Activated T-helper 1 cell treated with anti-CD3 and anti-CD28 coated beads, Interleukin-12 subunit alpha, Interleukin-12 subunit beta, Interleukin-2, Interleukin-4 antibody, amounts not matched to agents 30 ng/mL and 10 ng/mL and 1 ng/mL, durations not matched to agents 14 hours and 24 hours and 36 hours (primary cell): Measurements from ENCODE around the gene SIGLEC7. TPM values are rescaled to one million over a fixed set of nuclear protein-coding genes. Genes with fewer than 3 reads are reported as not detected.

ENCODE experiments used
- DNase-seq: peaks from one replicate; pipeline ENCODE4 v3.0.0; 2021; ENCODE audit warnings: low spot score
- H3K27ac Mint-ChIP-seq: one replicate; pipeline ENCODE4 v1.8.0; 2021; ENCODE audit warnings: mild to moderate bottlenecking, mixed read lengths
- H3K27me3 Mint-ChIP-seq: one replicate; pipeline ENCODE4 v1.8.0; 2022; ENCODE audit warnings: mild to moderate bottlenecking, moderate library complexity, mixed read lengths; ENCODE audit not compliant: insufficient read depth
- H3K36me3 Mint-ChIP-seq: one replicate; pipeline ENCODE4 v1.8.0; 2021; ENCODE audit warnings: low read depth, mixed read lengths
- H3K4me1 Mint-ChIP-seq: one replicate; pipeline ENCODE4 v1.8.0; 2021; ENCODE audit warnings: low read depth, mixed read lengths
- H3K4me3 Mint-ChIP-seq: one replicate; pipeline ENCODE4 v1.8.0; 2021; ENCODE audit warnings: mild to moderate bottlenecking, moderate library complexity, mixed read lengths
- H3K9me3 Mint-ChIP-seq: one replicate; pipeline ENCODE4 v1.8.0; 2021; ENCODE audit warnings: mixed read lengths
- intact Hi-C: fragments of 100-400 bp; cut with micrococcal nuclease; formaldehyde crosslinking; loops from one replicate; pipeline ENCODE4 v1.15.1; 2024
- total RNA-seq: library from RNA; stranded (reverse); gene quantifications from 2 replicates; pipeline ENCODE4 v1.2.3, GENCODE V29; 2022

The SIGLEC7 gene
- total RNA-seq, 1 donor from 2014 or later: not detected

GRCh38 chr19:51194527-51195315, 52.6 kb downstream of the SIGLEC7 start:
- H3K4me3 Mint-ChIP-seq: no peak overlapping the region
- intact Hi-C loops: no loop called here
- DNase-seq: no peak
- no peaks in the 10 kb centered on the region for H3K9me3 Mint-ChIP-seq
- peaks cover 2% of the 10 kb centered on the region for H3K27me3 Mint-ChIP-seq
- H3K36me3 Mint-ChIP-seq: no peaks in the 10 kb centered on the region
- H3K27ac Mint-ChIP-seq: no peak overlapping the region
- peaks cover 5% of the 10 kb centered on the region for H3K4me1 Mint-ChIP-seq

- H3K36me3 Mint-ChIP-seq: no peaks in the 10 kb centered on the region
- no peak for DNase-seq
- no peak overlapping the region for H3K4me3 Mint-ChIP-seq
- H3K27me3 Mint-ChIP-seq: peaks cover 3% of the 10 kb centered on the region
- intact Hi-C loops: no loop called here
- no peak overlapping the region for H3K27ac Mint-ChIP-seq
- H3K9me3 Mint-ChIP-seq: no peaks in the 10 kb centered on the region
- peaks cover 5% of the 10 kb centered on the region for H3K4me1 Mint-ChIP-seq
Measured at GRCh38 chr19:51195316-51195586, 53.1 kb downstream of the SIGLEC7 start.

GRCh38 chr19:51195616-51196015, 53.5 kb downstream of the SIGLEC7 start:
- Mint-ChIP-seq H3K27ac (no peak overlapping the region), H3K9me3 (no peaks in the 10 kb centered on the region), H3K36me3 (no peaks in the 10 kb centered on the region), H3K4me3 (no peak overlapping the region), H3K4me1 (peaks cover 5% of the 10 kb centered on the region), H3K27me3 (peaks cover 6% of the 10 kb centered on the region)
- intact Hi-C loops: no loop called here
- no peak for DNase-seq

- H3K27ac Mint-ChIP-seq: no peak overlapping the region
- DNase-seq: no peak
- H3K4me3 Mint-ChIP-seq: no peak overlapping the region
- H3K27me3 Mint-ChIP-seq: peaks cover 7% of the 10 kb centered on the region
- peaks cover 5% of the 10 kb centered on the region for H3K4me1 Mint-ChIP-seq
- H3K36me3 Mint-ChIP-seq: no peaks in the 10 kb centered on the region
- intact Hi-C loops: no loop called here
- no peaks in the 10 kb centered on the region for H3K9me3 Mint-ChIP-seq
Measured at GRCh38 chr19:51196181-51196580, 54.1 kb downstream of the SIGLEC7 start.

GRCh38 chr19:51198641-51199040, 56.5 kb downstream of the SIGLEC7 start:
- Mint-ChIP-seq H3K4me1 (peaks cover 5% of the 10 kb centered on the region), H3K4me3 (no peak overlapping the region), H3K27me3 (peaks cover 7% of the 10 kb centered on the region), H3K36me3 (no peaks in the 10 kb centered on the region), H3K27ac (no peak overlapping the region), H3K9me3 (no peaks in the 10 kb centered on the region)
- no peak for DNase-seq
- intact Hi-C loops: no loop called here

- Mint-ChIP-seq H3K4me1 (peaks cover 1% of the 10 kb centered on the region), H3K9me3 (no peaks in the 10 kb centered on the region), H3K36me3 (no peaks in the 10 kb centered on the region), H3K27ac (no peak overlapping the region), H3K4me3 (no peak overlapping the region), H3K27me3 (peaks cover 7% of the 10 kb centered on the region)
- no peak for DNase-seq
- intact Hi-C loops: no loop called here
Measured at GRCh38 chr19:51200071-51200666, 58.1 kb downstream of the SIGLEC7 start.

GRCh38 chr19:51201712-51202111, 59.6 kb downstream of the SIGLEC7 start:
- H3K36me3 Mint-ChIP-seq: no peaks in the 10 kb centered on the region
- no peak overlapping the region for H3K27ac Mint-ChIP-seq
- peaks cover 12% of the 10 kb centered on the region for H3K27me3 Mint-ChIP-seq
- no peak for DNase-seq
- intact Hi-C loops: no loop called here
- H3K9me3 Mint-ChIP-seq: no peaks in the 10 kb centered on the region
- H3K4me1 Mint-ChIP-seq: no peaks in the 10 kb centered on the region
- H3K4me3 Mint-ChIP-seq: no peak overlapping the region

Other genes starting within 250 kb of the SIGLEC7 start
- gene KLK4, start 230.9 kb upstream of the SIGLEC7 start, total RNA-seq: not detected in 2 replicates
- not detected in 2 replicates for gene KLK5, start 189.3 kb upstream of the SIGLEC7 start, total RNA-seq
- gene KLK6, start 172.7 kb upstream of the SIGLEC7 start, total RNA-seq: not detected in 2 replicates
- not detected in 2 replicates for gene KLK7, start 158.4 kb upstream of the SIGLEC7 start, total RNA-seq
- not detected in 2 replicates for gene KLK8, start 140.7 kb upstream of the SIGLEC7 start, total RNA-seq
- gene KLK10, start 122.6 kb upstream of the SIGLEC7 start, total RNA-seq: not detected in 2 replicates
- gene KLK11, start 115.7 kb upstream of the SIGLEC7 start, total RNA-seq: not detected in 2 replicates
- not detected in 2 replicates for gene KLK12, start 107.3 kb upstream of the SIGLEC7 start, total RNA-seq
- gene KLK13, start 77.2 kb upstream of the SIGLEC7 start, total RNA-seq: not detected in 2 replicates
- gene KLK14, start 59.4 kb upstream of the SIGLEC7 start, total RNA-seq: 0.64 and 1.2 TPM in 2 replicates
- 12.5 and 14.0 TPM in 2 replicates for gene CTU1, start 33.9 kb upstream of the SIGLEC7 start, total RNA-seq
- 0.29 and 0.42 TPM in 2 replicates for gene SIGLEC9, start 17.4 kb upstream of the SIGLEC7 start, total RNA-seq
- gene CD33, start 82.8 kb downstream of the SIGLEC7 start, total RNA-seq: 6.3 and 6.8 TPM in 2 replicates
- gene SIGLECL1, start 108.8 kb downstream of the SIGLEC7 start, total RNA-seq: not detected in 2 replicates
- gene IGLON5, start 169.3 kb downstream of the SIGLEC7 start, total RNA-seq: 1.2 and 1.3 TPM in 2 replicates
- 5.6 and 6.0 TPM in 2 replicates for gene VSIG10L, start 199.8 kb downstream of the SIGLEC7 start, total RNA-seq
- gene ETFB, start 224.1 kb downstream of the SIGLEC7 start, total RNA-seq: 174 and 180 TPM in 2 replicates
- 16.2 and 23.2 TPM in 2 replicates for gene CLDND2, start 226.7 kb downstream of the SIGLEC7 start, total RNA-seq
- 376 and 393 TPM in 2 replicates for gene NKG7, start 230.4 kb downstream of the SIGLEC7 start, total RNA-seq
- not detected in 2 replicates for gene LIM2, start 245.7 kb downstream of the SIGLEC7 start, total RNA-seq
- gene C19orf84, start 248.3 kb downstream of the SIGLEC7 start, total RNA-seq: 0.15 and 0.18 TPM in 2 replicates